ENCODE results near the gene SYNGAP1.

Gene SYNGAP1

GRCh38 chr6:33441457-33441856 is 21.6 kb downstream of the SYNGAP1 start:
- DNase-seq (ENCODE audit: low read depth): no peak
- H3K4me3 ChIP-seq (ENCODE audit: control insufficient read depth, low read depth, low read length): no peak overlapping the region
- TF ChIP-seq, protein P1, sequence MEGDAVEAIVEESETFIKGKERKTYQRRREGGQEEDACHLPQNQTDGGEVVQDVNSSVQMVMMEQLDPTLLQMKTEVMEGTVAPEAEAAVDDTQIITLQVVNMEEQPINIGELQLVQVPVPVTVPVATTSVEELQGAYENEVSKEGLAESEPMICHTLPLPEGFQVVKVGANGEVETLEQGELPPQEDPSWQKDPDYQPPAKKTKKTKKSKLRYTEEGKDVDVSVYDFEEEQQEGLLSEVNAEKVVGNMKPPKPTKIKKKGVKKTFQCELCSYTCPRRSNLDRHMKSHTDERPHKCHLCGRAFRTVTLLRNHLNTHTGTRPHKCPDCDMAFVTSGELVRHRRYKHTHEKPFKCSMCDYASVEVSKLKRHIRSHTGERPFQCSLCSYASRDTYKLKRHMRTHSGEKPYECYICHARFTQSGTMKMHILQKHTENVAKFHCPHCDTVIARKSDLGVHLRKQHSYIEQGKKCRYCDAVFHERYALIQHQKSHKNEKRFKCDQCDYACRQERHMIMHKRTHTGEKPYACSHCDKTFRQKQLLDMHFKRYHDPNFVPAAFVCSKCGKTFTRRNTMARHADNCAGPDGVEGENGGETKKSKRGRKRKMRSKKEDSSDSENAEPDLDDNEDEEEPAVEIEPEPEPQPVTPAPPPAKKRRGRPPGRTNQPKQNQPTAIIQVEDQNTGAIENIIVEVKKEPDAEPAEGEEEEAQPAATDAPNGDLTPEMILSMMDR (conservative IDR thresholded peaks at IDR 0.05; ENCODE audit: control insufficient read depth, insufficient read depth, low read depth, low read length): no peak

- TF ChIP-seq, protein P1 (conservative IDR thresholded peaks at IDR 0.05; ENCODE audit: control insufficient read depth, insufficient read depth, low read depth, low read length): no peak
- H3K4me3 ChIP-seq (ENCODE audit: control insufficient read depth, low read depth, low read length): no peak overlapping the region
- no peak for DNase-seq (ENCODE audit: low read depth)
Measured at GRCh38 chr6:33442283-33442682, 22.4 kb downstream of the SYNGAP1 start.

GRCh38 chr6:33443025-33443424 is 23.2 kb downstream of the SYNGAP1 start:
- DNase-seq (ENCODE audit: low read depth): no peak
- TF ChIP-seq, protein P1 (conservative IDR thresholded peaks at IDR 0.05; ENCODE audit: control insufficient read depth, insufficient read depth, low read depth, low read length): no peak
- no peak overlapping the region for H3K4me3 ChIP-seq (ENCODE audit: control insufficient read depth, low read depth, low read length)

- no peak for DNase-seq (ENCODE audit: low read depth)
- H3K4me3 ChIP-seq (ENCODE audit: control insufficient read depth, low read depth, low read length): no peak overlapping the region
- TF ChIP-seq, protein P1 (conservative IDR thresholded peaks at IDR 0.05; ENCODE audit: control insufficient read depth, insufficient read depth, low read depth, low read length): no peak
Measured at GRCh38 chr6:33443619-33444504, 24.0 kb downstream of the SYNGAP1 start.

GRCh38 chr6:33445119-33445603 is 25.3 kb downstream of the SYNGAP1 start:
- no peak for DNase-seq (ENCODE audit: low read depth)

GRCh38 chr6:33446356-33446755 is 26.5 kb downstream of the SYNGAP1 start:
- no peak for DNase-seq (ENCODE audit: low read depth)
- TF ChIP-seq, protein P1 (conservative IDR thresholded peaks at IDR 0.05; ENCODE audit: control insufficient read depth, insufficient read depth, low read depth, low read length): no peak
- H3K4me3 ChIP-seq (ENCODE audit: control insufficient read depth, low read depth, low read length): no peak overlapping the region

More at GRCh38 chr6:33445119-33445603, 25.3 kb downstream of the SYNGAP1 start:
- TF ChIP-seq, protein P1 (conservative IDR thresholded peaks at IDR 0.05; ENCODE audit: control insufficient read depth, insufficient read depth, low read depth, low read length): no peak
- H3K4me3 ChIP-seq (ENCODE audit: control insufficient read depth, low read depth, low read length): no peak overlapping the region

All from fibroblast of mammary gland (primary cell).